Fibroblast of the aortic adventitia (primary cell): ENCODE results near the gene SPON1. TPM values are rescaled to one million over a fixed set of nuclear protein-coding genes. Genes with fewer than 3 reads are reported as not detected.

Experiments used
- DNase-seq: peaks from one replicate; pipeline ENCODE4 v3.0.0-alpha.2; 2010; ENCODE audit warnings: low read depth
- H3K4me3 ChIP-seq: 2 replicates; pipeline ENCODE4 v1.5.1; 2011; ENCODE audit warnings: low read depth, mild to moderate bottlenecking, control low read depth, low read length, moderate library complexity
- CTCF ChIP-seq: IDR thresholded peaks from 2 replicates; pipeline ENCODE4 v1.5.1; 2011; ENCODE audit warnings: mild to moderate bottlenecking, low read length, control low read depth, inconsistent platforms; ENCODE audit not compliant: insufficient read depth
- total RNA-seq: library from RNA; depleted of rRNA; stranded (reverse); fragments of >200 nt; gene quantifications from 2 replicates; pipeline ENCODE4 v1.2.3, GENCODE V29; 2012; ENCODE audit warnings: low replicate concordance

SPON1 gene
- total RNA-seq, 1 donor, result 3.5 TPM

GRCh38 chr11:14018441-14018840, 55.9 kb downstream of the SPON1 start:
- no peak for TF ChIP-seq CTCF
- no peak overlapping the region for H3K4me3 ChIP-seq
- DNase-seq, result no peak

GRCh38 chr11:14021738-14022137, 59.2 kb downstream of the SPON1 start:
- no peak for DNase-seq
- no peak for TF ChIP-seq CTCF
- H3K4me3 ChIP-seq, result no peak overlapping the region

- TF ChIP-seq CTCF, result no peak
- DNase-seq, result no peak
- H3K4me3 ChIP-seq, result no peak overlapping the region
Observed at GRCh38 chr11:14022251-14022650, 59.7 kb downstream of the SPON1 start.

GRCh38 chr11:14022821-14023220, 60.3 kb downstream of the SPON1 start:
- no peak overlapping the region for H3K4me3 ChIP-seq
- DNase-seq, result no peak
- no peak for TF ChIP-seq CTCF

DNA sequence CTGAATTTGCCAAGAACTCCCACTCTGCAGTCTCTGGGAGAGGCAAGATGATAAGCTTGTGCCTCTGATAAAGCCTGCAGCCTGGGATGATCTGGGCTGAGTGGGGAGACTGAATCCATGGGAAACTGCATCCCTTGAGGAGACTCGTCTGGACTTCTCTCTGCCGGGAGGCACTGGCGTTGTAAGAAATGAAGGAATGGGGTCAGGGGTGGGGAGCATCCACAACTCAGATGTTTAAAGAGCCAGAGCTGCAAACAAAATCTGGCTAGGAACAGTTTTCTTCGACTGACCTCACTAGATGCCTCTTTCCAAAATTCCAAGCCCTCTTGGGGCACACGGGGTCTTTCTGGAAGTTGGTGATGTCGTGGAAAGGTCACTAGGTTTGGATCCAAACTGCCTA, 64.4 kb downstream of the SPON1 start:
- no peak overlapping the region for H3K4me3 ChIP-seq
- no peak for TF ChIP-seq CTCF
- peak; percentile 33 for DNase-seq

GRCh38 chr11:14027525-14027924, 65.0 kb downstream of the SPON1 start:
- no peak overlapping the region for H3K4me3 ChIP-seq
- no peak for TF ChIP-seq CTCF
- DNase-seq, result no peak

- no peak for TF ChIP-seq CTCF
- no peak for DNase-seq
Observed at GRCh38 chr11:14029440-14029839, 66.9 kb downstream of the SPON1 start.

More at GRCh38 chr11:14029440-14029839, 66.9 kb downstream of the SPON1 start:
- no peak overlapping the region for H3K4me3 ChIP-seq
